Measurements from ENCODE around the gene UQCC2. TPM values are rescaled to one million over a fixed set of nuclear protein-coding genes. Genes with fewer than 3 reads are reported as not detected.

Gene UQCC2
- total RNA-seq, 4 donors from 2014 or later, result 11.3 to 39.4 (median 21.7) TPM

DNA sequence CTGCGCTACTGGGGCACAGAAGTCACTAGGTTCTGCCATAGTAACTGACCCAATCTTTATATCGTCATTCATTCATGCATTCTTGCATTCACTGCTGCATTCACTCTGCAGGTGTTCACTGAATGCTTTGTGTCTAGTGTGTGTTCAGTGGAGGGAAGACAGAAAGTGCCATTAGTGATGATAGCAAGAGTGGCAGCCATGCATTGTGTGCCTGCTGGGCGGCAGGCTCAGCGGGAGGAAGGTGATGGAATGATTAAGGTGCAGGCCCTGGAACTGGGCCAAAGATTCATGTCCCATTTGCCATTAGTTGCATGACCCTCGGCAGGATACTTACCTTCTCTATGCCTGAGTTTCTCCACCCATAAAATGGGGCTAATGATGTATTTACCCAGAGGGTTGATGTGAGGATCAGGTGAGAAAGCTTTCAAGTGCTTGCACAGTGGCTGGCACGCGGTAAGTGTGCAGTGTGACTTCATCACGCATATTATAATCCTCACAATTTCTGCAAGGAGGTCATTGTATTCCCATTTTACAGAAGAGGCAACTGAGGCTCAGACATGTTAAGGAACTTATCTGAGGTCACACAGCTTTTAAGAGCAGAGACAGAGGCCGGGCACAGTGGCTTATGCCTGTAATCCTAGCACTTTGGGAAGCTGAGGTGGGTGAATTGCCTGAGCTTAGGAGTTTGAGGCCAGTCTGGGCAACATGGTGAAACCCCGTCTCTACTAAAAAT, 50.2 kb downstream of the UQCC2 start:
- Histone ChIP-seq H3K36me3 (peaks cover 93% of the 10 kb centered on the region), H3K4me3 (no peak overlapping the region), H3K4me1 (peaks cover 6% of the 10 kb centered on the region), H3K27ac (no peak overlapping the region), H3K27me3 (no peaks in the 10 kb centered on the region), H3K9me3 (no peaks in the 10 kb centered on the region)
- no peak for DNase-seq (ENCODE audit: low spot score in 2 of 2)
- 82% methylated on average over 10 of the region's 10 CpGs for WGBS
- no peak for TF ChIP-seq POLR2A (IDR thresholded peaks at IDR 0.05)
- TF ChIP-seq, protein P1, sequence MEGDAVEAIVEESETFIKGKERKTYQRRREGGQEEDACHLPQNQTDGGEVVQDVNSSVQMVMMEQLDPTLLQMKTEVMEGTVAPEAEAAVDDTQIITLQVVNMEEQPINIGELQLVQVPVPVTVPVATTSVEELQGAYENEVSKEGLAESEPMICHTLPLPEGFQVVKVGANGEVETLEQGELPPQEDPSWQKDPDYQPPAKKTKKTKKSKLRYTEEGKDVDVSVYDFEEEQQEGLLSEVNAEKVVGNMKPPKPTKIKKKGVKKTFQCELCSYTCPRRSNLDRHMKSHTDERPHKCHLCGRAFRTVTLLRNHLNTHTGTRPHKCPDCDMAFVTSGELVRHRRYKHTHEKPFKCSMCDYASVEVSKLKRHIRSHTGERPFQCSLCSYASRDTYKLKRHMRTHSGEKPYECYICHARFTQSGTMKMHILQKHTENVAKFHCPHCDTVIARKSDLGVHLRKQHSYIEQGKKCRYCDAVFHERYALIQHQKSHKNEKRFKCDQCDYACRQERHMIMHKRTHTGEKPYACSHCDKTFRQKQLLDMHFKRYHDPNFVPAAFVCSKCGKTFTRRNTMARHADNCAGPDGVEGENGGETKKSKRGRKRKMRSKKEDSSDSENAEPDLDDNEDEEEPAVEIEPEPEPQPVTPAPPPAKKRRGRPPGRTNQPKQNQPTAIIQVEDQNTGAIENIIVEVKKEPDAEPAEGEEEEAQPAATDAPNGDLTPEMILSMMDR (IDR thresholded peaks at IDR 0.05), result no peak

DNA sequence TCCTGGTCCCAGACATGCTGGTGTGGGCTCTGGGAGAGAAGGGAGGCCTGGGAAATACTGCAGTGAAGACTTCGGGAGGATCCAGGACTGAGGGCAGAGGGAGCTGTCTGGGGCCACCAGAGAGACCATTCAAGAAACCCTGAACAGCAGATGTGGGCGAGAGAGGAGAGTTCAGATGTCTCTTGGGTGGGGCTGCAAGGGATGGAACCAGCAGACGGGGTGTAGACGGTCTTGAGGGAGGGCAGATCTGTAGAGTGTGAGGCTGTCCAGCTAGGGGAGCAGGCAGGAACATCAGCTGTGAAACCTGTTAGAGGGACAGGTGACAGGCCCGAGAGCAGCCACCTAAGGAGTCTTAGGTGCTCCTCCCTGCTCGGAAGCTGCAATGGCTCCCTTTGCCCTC, 51.5 kb downstream of the UQCC2 start:
- peaks cover 91% of the 10 kb centered on the region for H3K36me3 ChIP-seq
- DNase-seq (ENCODE audit: low spot score in 2 of 2), result no peak
- no peak overlapping the region for H3K27ac ChIP-seq
- no peaks in the 10 kb centered on the region for H3K27me3 ChIP-seq
- no peak overlapping the region for H3K4me3 ChIP-seq
- H3K9me3 ChIP-seq, result no peaks in the 10 kb centered on the region
- peaks cover 6% of the 10 kb centered on the region for H3K4me1 ChIP-seq
- WGBS, result 82% methylated on average over 6 of the region's 6 CpGs
- TF ChIP-seq EP300 (IDR thresholded peaks at IDR 0.05) (no peak), POLR2AphosphoS5 (IDR thresholded peaks at IDR 0.05) (no peak), POLR2A (IDR thresholded peaks at IDR 0.05) (no peak)
- TF ChIP-seq, protein P1 (IDR thresholded peaks at IDR 0.05), result no peak

GRCh38 chr6:33658982-33659689, 52.4 kb downstream of the UQCC2 start:
- Histone ChIP-seq H3K27ac (no peak overlapping the region), H3K36me3 (peaks cover 88% of the 10 kb centered on the region), H3K4me3 (no peak overlapping the region), H3K4me1 (peaks cover 11% of the 10 kb centered on the region), H3K27me3 (no peaks in the 10 kb centered on the region), H3K9me3 (no peaks in the 10 kb centered on the region)
- 88% methylated on average over 13 of the region's 16 CpGs for WGBS
- TF ChIP-seq POLR2AphosphoS5 (IDR thresholded peaks at IDR 0.05) (no peak), EP300 (IDR thresholded peaks at IDR 0.05) (no peak), POLR2A (IDR thresholded peaks at IDR 0.05) (no peak)
- TF ChIP-seq, protein P1 (IDR thresholded peaks at IDR 0.05), result no peak
- no peak for DNase-seq (ENCODE audit: low spot score in 2 of 2)

DNA sequence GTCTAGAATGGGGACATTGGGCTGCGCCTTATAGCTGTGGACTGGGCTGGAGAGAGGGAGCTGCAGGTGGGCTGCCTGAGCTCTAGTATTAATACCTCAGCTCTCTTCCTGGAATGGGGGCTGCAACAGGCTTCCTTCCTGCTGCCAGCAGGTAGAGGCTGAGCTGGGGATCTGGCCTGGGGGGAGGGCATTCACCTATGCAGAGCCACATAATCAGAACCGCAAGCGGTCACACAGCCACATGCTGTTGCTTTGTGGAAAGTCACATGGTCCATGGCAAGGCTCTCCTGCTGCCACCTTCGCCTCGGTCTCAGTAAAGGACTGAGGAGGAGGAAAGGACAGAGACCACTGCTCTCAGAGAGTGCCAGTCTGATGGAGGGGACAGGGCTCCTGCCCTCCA, 54.7 kb downstream of the UQCC2 start:
- Histone ChIP-seq H3K27ac (no peak overlapping the region), H3K9me3 (no peaks in the 10 kb centered on the region), H3K4me3 (no peak overlapping the region), H3K36me3 (peaks cover 67% of the 10 kb centered on the region), H3K4me1 (peaks cover 5% of the 10 kb centered on the region), H3K27me3 (no peaks in the 10 kb centered on the region)
- 100% methylated on average over 4 of the region's 5 CpGs for WGBS
- DNase-seq (ENCODE audit: low spot score in 2 of 2), result no peak
- TF ChIP-seq, protein P1 (IDR thresholded peaks at IDR 0.05), result no peak
- TF ChIP-seq EP300 (IDR thresholded peaks at IDR 0.05) (no peak), POLR2A (IDR thresholded peaks at IDR 0.05) (no peak), POLR2AphosphoS5 (IDR thresholded peaks at IDR 0.05) (no peak)

DNA sequence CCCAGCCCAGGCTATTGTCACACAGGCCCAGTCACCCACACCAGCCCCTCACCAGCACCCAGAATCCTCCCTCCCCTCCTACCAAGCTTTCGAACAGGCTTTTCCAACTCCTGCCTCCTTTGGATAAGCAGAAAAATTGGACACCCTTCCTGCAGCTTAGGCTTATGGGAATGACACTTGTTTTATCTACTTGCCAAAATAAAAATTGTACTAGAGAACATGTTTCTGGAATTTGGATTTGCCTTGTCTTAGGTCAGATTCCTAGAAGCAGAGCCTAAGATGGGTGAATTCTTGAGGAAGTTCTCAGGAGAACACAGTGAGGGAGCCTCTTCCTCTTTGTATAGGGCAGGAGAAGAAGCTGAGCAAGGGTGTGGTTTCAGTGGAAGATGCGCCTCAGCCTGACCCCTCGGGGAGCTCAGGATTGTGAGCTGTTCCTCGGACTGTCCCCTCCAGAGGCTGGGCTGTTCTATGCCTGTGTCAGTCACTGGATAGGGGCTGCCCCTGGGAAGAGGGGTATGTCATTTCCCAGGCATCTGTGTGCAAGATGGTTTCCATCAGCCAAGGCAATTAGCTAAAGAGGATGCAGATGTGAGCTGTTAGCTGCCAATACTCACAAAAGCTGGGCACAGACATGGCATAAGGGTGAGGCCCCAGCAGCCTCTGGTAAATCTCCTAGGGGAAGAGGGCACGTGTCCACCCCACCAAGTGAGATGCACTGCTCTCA, 56.5 kb downstream of the UQCC2 start:
- Histone ChIP-seq H3K27me3 (no peaks in the 10 kb centered on the region), H3K4me3 (no peak overlapping the region), H3K4me1 (peaks cover 5% of the 10 kb centered on the region), H3K36me3 (peaks cover 53% of the 10 kb centered on the region), H3K27ac (no peak overlapping the region), H3K9me3 (no peaks in the 10 kb centered on the region)
- TF ChIP-seq, protein P1 (IDR thresholded peaks at IDR 0.05), result no peak
- TF ChIP-seq POLR2AphosphoS5 (IDR thresholded peaks at IDR 0.05), result no peak
- no peak for TF ChIP-seq EP300 (IDR thresholded peaks at IDR 0.05)
- no peak for TF ChIP-seq POLR2A (IDR thresholded peaks at IDR 0.05)
- no peak for DNase-seq (ENCODE audit: low spot score in 2 of 2)
- 55% methylated on average over 5 of the region's 5 CpGs for WGBS

Measured in suprapubic skin (tissue), 4 donors.